ENCODE data around the gene TBX19.

The TBX19 gene

GRCh38 chr1:168280296-168280927 is at the start of gene TBX19:
Gene TBX19, plus strand, starts transcription at chr1:168280877. Its CDS starts 214 bp downstream, at chr1:168281091.
- no peak for DNase-seq (ENCODE audit: low read depth, low spot score)
- H3K27ac ChIP-seq = no peak within 1 kb of the TSS

GRCh38 chr1:168234846-168235547 is 45.7 kb upstream of the TBX19 start:
- no peak overlapping the region for H3K27ac ChIP-seq
- DNase-seq (ENCODE audit: low read depth, low spot score) = no peak

- no peak for DNase-seq (ENCODE audit: low read depth, low spot score)
- H3K27ac ChIP-seq = no peak overlapping the region
Measured at GRCh38 chr1:168235548-168235885, 45.2 kb upstream of the TBX19 start.

GRCh38 chr1:168235937-168236336 is 44.7 kb upstream of the TBX19 start:
- DNase-seq (ENCODE audit: low read depth, low spot score) = no peak
- no peak overlapping the region for H3K27ac ChIP-seq

- no peak overlapping the region for H3K27ac ChIP-seq
- no peak for DNase-seq (ENCODE audit: low read depth, low spot score)
Measured at GRCh38 chr1:168236836-168237611, 43.7 kb upstream of the TBX19 start.

GRCh38 chr1:168243198-168243597 is 37.5 kb upstream of the TBX19 start:
- no peak for DNase-seq (ENCODE audit: low read depth, low spot score)
- peak overlapping the region; percentile 12 for H3K27ac ChIP-seq

- no peak for DNase-seq (ENCODE audit: low read depth, low spot score)
- peak overlapping the region; percentile 12 for H3K27ac ChIP-seq
Measured at GRCh38 chr1:168243636-168244212, 37.0 kb upstream of the TBX19 start.

GRCh38 chr1:168245042-168245441 is 35.6 kb upstream of the TBX19 start:
- DNase-seq (ENCODE audit: low read depth, low spot score) = no peak
- H3K27ac ChIP-seq = no peak overlapping the region

- no peak for DNase-seq (ENCODE audit: low read depth, low spot score)
- no peak overlapping the region for H3K27ac ChIP-seq
Measured at GRCh38 chr1:168246506-168246905, 34.2 kb upstream of the TBX19 start.

GRCh38 chr1:168252204-168252733 is 28.4 kb upstream of the TBX19 start:
- DNase-seq (ENCODE audit: low read depth, low spot score) = no peak
- H3K27ac ChIP-seq = no peak overlapping the region

- H3K27ac ChIP-seq = no peak overlapping the region
- DNase-seq (ENCODE audit: low read depth, low spot score) = no peak
Measured at GRCh38 chr1:168256164-168256563, 24.5 kb upstream of the TBX19 start.

- no peak for DNase-seq (ENCODE audit: low read depth, low spot score)
- no peak overlapping the region for H3K27ac ChIP-seq
Measured at GRCh38 chr1:168257397-168257796, 23.3 kb upstream of the TBX19 start.

- H3K27ac ChIP-seq = no peak overlapping the region
- DNase-seq (ENCODE audit: low read depth, low spot score) = no peak
Measured at GRCh38 chr1:168259567-168259966, 21.1 kb upstream of the TBX19 start.

GRCh38 chr1:168260393-168260792 is 20.3 kb upstream of the TBX19 start:
- no peak for DNase-seq (ENCODE audit: low read depth, low spot score)

GRCh38 chr1:168261390-168261789 is 19.3 kb upstream of the TBX19 start:
- peak overlapping the region; percentile 44 for H3K27ac ChIP-seq
- no peak for DNase-seq (ENCODE audit: low read depth, low spot score)

More at GRCh38 chr1:168260393-168260792, 20.3 kb upstream of the TBX19 start:
- no peak overlapping the region for H3K27ac ChIP-seq

- no peak overlapping the region for H3K27ac ChIP-seq
- DNase-seq (ENCODE audit: low read depth, low spot score) = no peak
Measured at GRCh38 chr1:168263130-168263529, 17.5 kb upstream of the TBX19 start.

- no peak overlapping the region for H3K27ac ChIP-seq
- DNase-seq (ENCODE audit: low read depth, low spot score) = no peak
Measured at GRCh38 chr1:168264296-168264695, 16.4 kb upstream of the TBX19 start.

GRCh38 chr1:168265596-168265995 is 15.1 kb upstream of the TBX19 start:
- no peak overlapping the region for H3K27ac ChIP-seq
- DNase-seq (ENCODE audit: low read depth, low spot score) = no peak

GRCh38 chr1:168266644-168267186 is 14.0 kb upstream of the TBX19 start:
- no peak for DNase-seq (ENCODE audit: low read depth, low spot score)
- no peak overlapping the region for H3K27ac ChIP-seq

- DNase-seq (ENCODE audit: low read depth, low spot score) = no peak
- no peak overlapping the region for H3K27ac ChIP-seq
Measured at GRCh38 chr1:168271636-168272035, 9.0 kb upstream of the TBX19 start.

All from epithelial cell of prostate (primary cell).